Measurements from ENCODE around the gene PDE11A.
"Not testable (repeated sequence)": the region's sequence is repeated elsewhere in the genome, so short reads cannot be mapped to it uniquely, and the experiment has no call there.

Gene PDE11A

GRCh38 chr2:178008636-178009289 lies 63.8 kb downstream of the PDE11A start:
- DNase-seq: no peak

- no peak for DNase-seq
Observed at GRCh38 chr2:178006710-178007109, 65.9 kb downstream of the PDE11A start.

- no peak for DNase-seq
Observed at GRCh38 chr2:178005756-178006155, 66.8 kb downstream of the PDE11A start.

- DNase-seq: no peak
Observed at GRCh38 chr2:178002038-178002437, 70.5 kb downstream of the PDE11A start.

- DNase-seq: no peak
Observed at GRCh38 chr2:177998996-177999395, 73.6 kb downstream of the PDE11A start.

- DNase-seq: no peak
Observed at GRCh38 chr2:177998006-177998405, 74.6 kb downstream of the PDE11A start.

- DNase-seq: no peak
Observed at GRCh38 chr2:177992992-177993391, 79.6 kb downstream of the PDE11A start.

GRCh38 chr2:177989029-177989885 lies 83.3 kb downstream of the PDE11A start:
- DNase-seq: no peak

- no peak for DNase-seq
Observed at GRCh38 chr2:177984749-177985148, 87.8 kb downstream of the PDE11A start.

- DNase-seq: no peak
Observed at GRCh38 chr2:177983183-177983788, 89.3 kb downstream of the PDE11A start.

- DNase-seq: no peak
Observed at GRCh38 chr2:177972782-177973181, 99.8 kb downstream of the PDE11A start.

- DNase-seq: no peak
Observed at GRCh38 chr2:177972123-177972522, 100.5 kb downstream of the PDE11A start.

- DNase-seq: no peak
Observed at GRCh38 chr2:177970670-177971454, 101.7 kb downstream of the PDE11A start.

GRCh38 chr2:177964892-177965291 lies 107.7 kb downstream of the PDE11A start:
- no peak for DNase-seq

- no peak for DNase-seq
Observed at GRCh38 chr2:177952151-177952550, 120.4 kb downstream of the PDE11A start.

GRCh38 chr2:177947598-177947997 lies 125.0 kb downstream of the PDE11A start:
- not testable (repeated sequence) for DNase-seq

- DNase-seq: not testable (repeated sequence)
Observed at GRCh38 chr2:177944530-177944929, 128.0 kb downstream of the PDE11A start.

- no peak for DNase-seq
Observed at GRCh38 chr2:177942731-177943130, 129.8 kb downstream of the PDE11A start.

GRCh38 chr2:177939211-177939610 lies 133.4 kb downstream of the PDE11A start:
- DNase-seq: no peak

GRCh38 chr2:177930916-177931315 lies 141.7 kb downstream of the PDE11A start:
- no peak for DNase-seq

GRCh38 chr2:177929662-177930522 lies 142.7 kb downstream of the PDE11A start:
- no peak for DNase-seq

- no peak for DNase-seq
Observed at GRCh38 chr2:177923323-177923722, 149.3 kb downstream of the PDE11A start.

Data from MV-4-11 (cell line).